Suprapubic skin (tissue), 4 donors: ENCODE results near the gene SHPK.

Experiments
- EP300 ChIP-seq: sonication (generic); formaldehyde crosslinking; IDR thresholded peaks from one replicate; pipeline ENCODE4 v1.6.1; 2017; ENCODE audit warnings: antibody characterized with exemption
- POLR2A ChIP-seq, 2 donors: fragments of 450-650 bp; IDR thresholded peaks; one replicate each; pipeline ENCODE4 v1.6.1; 2017; ENCODE audit warnings: antibody characterized with exemption in 2 of 2, mild to moderate bottlenecking in 2 of 2, moderate library complexity in 2 of 2
- POLR2AphosphoS5 ChIP-seq, 3 donors: sonication (generic); formaldehyde crosslinking; IDR thresholded peaks; one replicate each; pipeline ENCODE4 v1.6.1; 2017; ENCODE audit warnings: antibody characterized with exemption in 3 of 3
- TF ChIP-seq, protein P1 (sequence below), 2 donors: fragments of 200-600 bp in 1 of 2; fragments of 450-650 bp in 1 of 2; sonication (generic) in 1 of 2; IDR thresholded peaks; one replicate each; pipeline ENCODE4 v1.5.1; 2016 to 2019; ENCODE audit warnings: antibody characterized with exemption in 2 of 2, mild to moderate bottlenecking in 1 of 2, moderate library complexity in 1 of 2

- TF ChIP-seq POLR2AphosphoS5 (IDR thresholded peaks at IDR 0.05) (no peak), POLR2A (IDR thresholded peaks at IDR 0.05) (no peak), EP300 (no peak)
- TF ChIP-seq, protein P1, sequence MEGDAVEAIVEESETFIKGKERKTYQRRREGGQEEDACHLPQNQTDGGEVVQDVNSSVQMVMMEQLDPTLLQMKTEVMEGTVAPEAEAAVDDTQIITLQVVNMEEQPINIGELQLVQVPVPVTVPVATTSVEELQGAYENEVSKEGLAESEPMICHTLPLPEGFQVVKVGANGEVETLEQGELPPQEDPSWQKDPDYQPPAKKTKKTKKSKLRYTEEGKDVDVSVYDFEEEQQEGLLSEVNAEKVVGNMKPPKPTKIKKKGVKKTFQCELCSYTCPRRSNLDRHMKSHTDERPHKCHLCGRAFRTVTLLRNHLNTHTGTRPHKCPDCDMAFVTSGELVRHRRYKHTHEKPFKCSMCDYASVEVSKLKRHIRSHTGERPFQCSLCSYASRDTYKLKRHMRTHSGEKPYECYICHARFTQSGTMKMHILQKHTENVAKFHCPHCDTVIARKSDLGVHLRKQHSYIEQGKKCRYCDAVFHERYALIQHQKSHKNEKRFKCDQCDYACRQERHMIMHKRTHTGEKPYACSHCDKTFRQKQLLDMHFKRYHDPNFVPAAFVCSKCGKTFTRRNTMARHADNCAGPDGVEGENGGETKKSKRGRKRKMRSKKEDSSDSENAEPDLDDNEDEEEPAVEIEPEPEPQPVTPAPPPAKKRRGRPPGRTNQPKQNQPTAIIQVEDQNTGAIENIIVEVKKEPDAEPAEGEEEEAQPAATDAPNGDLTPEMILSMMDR (IDR thresholded peaks at IDR 0.05): no peak
Observed at GRCh38 chr17:3576970-3577369, 59.1 kb downstream of the SHPK start.
